Amniotic epithelial cell (primary cell): ENCODE measurements around the gene SLC35E4.
"Not testable (repeated sequence)": the region's sequence is repeated elsewhere in the genome, so short reads cannot be mapped to it uniquely, and the experiment has no call there.

ENCODE experiments used
- DNase-seq: peaks from one replicate; pipeline ENCODE4 v3.0.0-alpha.2; 2010; ENCODE audit warnings: low read depth

Gene SLC35E4

GRCh38 chr22:30611197-30611596, 24.4 kb upstream of the SLC35E4 start:
- DNase-seq = no peak

GRCh38 chr22:30612789-30613188, 22.8 kb upstream of the SLC35E4 start:
- no peak for DNase-seq

- no peak for DNase-seq
Measured at GRCh38 chr22:30614268-30614667, 21.3 kb upstream of the SLC35E4 start.

GRCh38 chr22:30614879-30615278, 20.7 kb upstream of the SLC35E4 start:
- no peak for DNase-seq

GRCh38 chr22:30615543-30615954, 20.0 kb upstream of the SLC35E4 start:
- DNase-seq = no peak

- no peak for DNase-seq
Measured at GRCh38 chr22:30617819-30618218, 17.8 kb upstream of the SLC35E4 start.

GRCh38 chr22:30619909-30620308, 15.7 kb upstream of the SLC35E4 start:
- DNase-seq = not testable (repeated sequence)

- DNase-seq = no peak
Measured at GRCh38 chr22:30626413-30626812, 9.2 kb upstream of the SLC35E4 start.

- DNase-seq = no peak
Measured at GRCh38 chr22:30627471-30627870, 8.1 kb upstream of the SLC35E4 start.

GRCh38 chr22:30628491-30628890, 7.1 kb upstream of the SLC35E4 start:
- DNase-seq = no peak

- DNase-seq = not testable (repeated sequence)
Measured at GRCh38 chr22:30631469-30631868, 4.1 kb upstream of the SLC35E4 start.

GRCh38 chr22:30634471-30635233, 929 bp upstream of the SLC35E4 start:
- DNase-seq = peak; percentile 86

GRCh38 chr22:30636226-30637077, 871 bp downstream of the SLC35E4 start:
- DNase-seq = no peak

- DNase-seq = no peak
Measured at GRCh38 chr22:30637701-30638114, 2.1 kb downstream of the SLC35E4 start.

- no peak for DNase-seq
Measured at GRCh38 chr22:30640361-30640760, 4.8 kb downstream of the SLC35E4 start.

- DNase-seq = no peak
Measured at GRCh38 chr22:30640839-30641430, 5.4 kb downstream of the SLC35E4 start.

- no peak for DNase-seq
Measured at GRCh38 chr22:30643055-30643875, 7.7 kb downstream of the SLC35E4 start.

- no peak for DNase-seq
Measured at GRCh38 chr22:30646518-30647160, 11.1 kb downstream of the SLC35E4 start.

- no peak for DNase-seq
Measured at GRCh38 chr22:30647536-30647935, 12.0 kb downstream of the SLC35E4 start.

GRCh38 chr22:30648825-30649224, 13.2 kb downstream of the SLC35E4 start:
- no peak for DNase-seq

- peak; percentile 55 for DNase-seq
Measured at GRCh38 chr22:30649430-30650007, 13.9 kb downstream of the SLC35E4 start.
